ENCODE measurements around the gene MEIS3.
A peak's percentile ranks its signal among the peaks of the same experiment; 100 is the strongest.

MEIS3 gene

DNA sequence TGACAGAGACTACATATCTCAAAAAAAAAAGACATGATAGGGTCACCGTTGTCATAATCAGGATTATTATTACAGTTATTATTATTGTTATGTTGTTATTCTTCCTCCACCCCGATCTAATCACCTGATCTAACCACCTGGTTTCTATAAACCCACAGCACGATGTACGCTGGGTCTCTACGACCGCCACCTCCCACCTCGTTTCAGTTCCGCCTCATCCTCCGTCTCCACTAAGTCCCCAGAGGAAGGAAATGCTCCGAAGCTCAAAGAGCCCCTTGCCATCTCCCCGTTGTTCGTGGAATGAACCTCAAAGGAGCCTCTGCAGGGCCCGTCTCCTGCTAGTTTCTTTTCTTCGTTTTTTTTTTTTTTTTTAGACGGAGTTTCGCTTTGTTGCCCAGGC, 15.9 kb upstream of the MEIS3 start:
- peak; percentile 39 for DNase-seq (ENCODE audit: low spot score)

DNA sequence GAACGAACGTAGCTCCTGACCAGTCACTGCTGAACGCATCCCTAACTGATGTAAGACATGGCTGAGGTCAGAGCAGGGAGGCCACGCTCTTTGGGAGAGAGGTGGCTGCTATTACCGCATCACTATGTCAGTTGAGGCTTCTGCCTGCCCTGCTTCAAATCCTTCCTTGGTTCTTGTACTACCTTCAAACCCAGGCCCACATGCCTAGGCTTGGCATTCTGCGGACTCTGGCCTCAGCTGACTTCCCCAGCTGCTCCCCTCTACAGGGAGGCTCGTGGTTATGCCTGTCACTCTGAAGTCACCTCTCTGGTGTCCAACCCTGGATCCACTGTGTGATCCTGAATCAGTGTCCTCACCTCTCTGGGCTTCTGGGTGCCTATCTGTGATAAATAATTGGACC, 14.8 kb upstream of the MEIS3 start:
- no peak for DNase-seq (ENCODE audit: low spot score)

DNA sequence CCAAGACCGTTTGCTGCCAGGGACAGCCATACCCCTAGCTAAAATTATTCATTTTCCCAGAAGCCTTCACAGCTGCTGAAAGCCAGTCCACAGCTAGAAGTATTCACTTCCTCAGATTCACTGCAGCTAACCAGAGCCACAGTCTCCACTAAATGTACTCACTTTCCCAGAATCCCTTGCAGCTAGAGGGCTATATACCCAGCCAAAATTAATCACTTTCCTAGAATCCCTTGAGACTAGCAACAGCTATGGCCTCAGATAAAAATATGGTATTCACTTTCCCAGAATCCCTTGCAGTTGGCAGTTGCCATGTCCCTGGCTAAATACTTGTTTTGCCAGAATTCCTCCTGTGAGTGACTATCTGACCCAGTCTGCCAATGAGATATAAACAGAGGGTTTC, 13.8 kb upstream of the MEIS3 start:
- DNase-seq (ENCODE audit: low spot score), result peak; percentile 22

DNA sequence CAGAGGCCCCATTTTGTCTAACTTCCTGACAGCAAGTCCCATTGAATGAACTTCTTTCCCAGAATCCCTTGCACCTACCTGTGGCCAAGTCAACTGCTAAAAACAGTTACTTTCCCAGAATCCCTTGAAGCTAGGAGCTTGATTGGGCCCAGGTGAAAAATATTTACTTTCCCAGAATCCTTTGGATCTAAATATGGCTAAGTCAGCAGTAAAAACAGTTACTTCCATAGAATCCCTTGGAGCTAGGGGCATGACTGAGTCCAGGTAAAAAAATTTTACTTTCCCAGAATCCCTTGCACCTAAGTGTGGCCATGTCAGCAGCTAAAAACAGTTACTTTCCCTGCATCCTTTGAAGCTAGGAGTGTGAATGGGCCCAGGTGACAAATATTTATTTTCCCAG, 13.2 kb upstream of the MEIS3 start:
- DNase-seq (ENCODE audit: low spot score), result no peak

DNA sequence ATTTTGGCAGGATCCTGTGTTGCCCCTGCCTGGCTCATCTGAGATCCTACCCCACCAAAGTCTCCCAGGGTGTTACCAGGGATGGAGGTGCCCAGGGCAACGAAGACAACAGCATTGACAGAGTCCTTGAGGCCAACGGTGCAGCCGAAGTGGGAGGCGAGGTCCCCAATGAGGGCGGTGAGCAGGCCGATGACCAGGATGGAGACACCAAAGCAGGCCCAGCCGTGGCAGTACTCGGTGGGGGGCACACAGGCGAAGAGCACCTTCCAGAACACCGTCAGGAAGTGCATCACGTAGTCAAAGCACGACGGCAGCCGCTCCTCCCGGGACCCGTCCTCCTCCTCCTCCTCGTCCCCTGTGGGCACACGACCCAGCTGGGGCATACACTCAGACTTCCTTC, 12.8 kb upstream of the MEIS3 start:
- DNase-seq (ENCODE audit: low spot score), result no peak

DNA sequence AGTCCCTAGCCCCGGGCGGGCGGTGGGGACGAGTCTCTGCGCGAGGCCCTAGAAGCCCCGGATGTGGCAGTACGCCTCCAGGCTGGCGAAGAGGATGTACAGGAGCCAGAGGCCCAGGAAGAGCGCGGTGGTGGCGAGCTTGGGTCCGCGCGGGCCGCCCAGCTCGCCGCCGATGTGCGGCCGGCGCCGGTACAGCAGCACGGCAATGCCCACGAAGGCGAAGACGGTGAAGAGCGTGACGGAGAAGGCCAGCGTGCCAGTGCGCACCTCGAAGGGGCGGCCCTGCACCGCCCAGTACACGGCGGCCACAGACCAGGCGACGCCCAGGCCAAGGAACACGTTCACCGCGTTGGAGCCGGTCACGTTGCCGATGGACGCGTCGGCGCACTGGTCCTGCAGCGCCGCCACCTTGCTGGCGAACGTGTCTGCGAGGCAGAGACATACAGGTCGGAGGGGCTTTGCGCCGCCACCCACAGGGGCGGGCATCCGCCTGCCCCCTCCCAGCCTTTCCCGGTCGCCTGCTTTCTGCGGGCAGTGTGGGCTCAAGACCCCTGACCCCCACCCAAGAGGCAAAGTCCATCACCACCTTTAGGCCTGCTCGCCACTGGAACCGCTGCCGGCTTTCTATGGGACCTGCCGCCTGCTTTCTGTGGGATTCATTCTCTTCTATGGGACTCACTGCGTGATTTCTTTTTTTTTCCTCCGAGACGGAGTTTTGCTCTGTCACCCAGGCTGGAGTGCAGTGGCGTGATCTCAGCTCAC, 10.9 kb upstream of the MEIS3 start:
- peak; percentile 19 for DNase-seq (ENCODE audit: low spot score)

DNA sequence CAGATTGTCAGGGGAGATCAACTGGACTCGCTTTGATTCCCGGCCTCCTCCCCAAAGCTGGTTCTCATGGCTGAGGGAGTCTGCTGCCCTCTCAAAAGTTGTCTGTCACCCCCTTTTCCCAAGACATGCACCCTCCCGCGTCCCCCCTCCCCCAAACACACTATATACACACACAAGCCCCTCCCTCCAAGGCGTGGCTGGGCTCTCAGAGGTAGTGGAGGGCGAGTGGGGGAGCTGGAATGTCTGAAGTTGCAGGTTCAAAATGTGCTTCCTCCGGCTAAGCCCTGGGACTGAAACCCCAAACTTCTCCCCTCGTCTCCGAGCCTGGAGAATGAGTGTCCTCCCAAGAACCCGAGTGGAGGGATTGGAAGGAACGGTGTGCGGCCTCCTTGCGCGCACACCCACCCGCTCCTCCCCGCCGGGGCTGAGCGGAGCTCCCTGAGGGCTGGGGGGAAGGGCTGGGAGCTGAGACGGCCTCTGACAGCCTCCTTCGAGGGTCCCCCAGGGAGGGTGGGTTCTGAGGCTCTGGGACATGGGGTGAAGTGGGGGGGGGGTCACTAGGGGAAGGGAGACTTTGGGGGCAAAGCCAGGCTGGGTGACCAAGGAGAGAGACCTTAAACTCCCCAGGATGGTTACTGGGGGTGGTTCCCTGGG, 9.9 kb upstream of the MEIS3 start:
- DNase-seq (ENCODE audit: low spot score), result no peak

DNA sequence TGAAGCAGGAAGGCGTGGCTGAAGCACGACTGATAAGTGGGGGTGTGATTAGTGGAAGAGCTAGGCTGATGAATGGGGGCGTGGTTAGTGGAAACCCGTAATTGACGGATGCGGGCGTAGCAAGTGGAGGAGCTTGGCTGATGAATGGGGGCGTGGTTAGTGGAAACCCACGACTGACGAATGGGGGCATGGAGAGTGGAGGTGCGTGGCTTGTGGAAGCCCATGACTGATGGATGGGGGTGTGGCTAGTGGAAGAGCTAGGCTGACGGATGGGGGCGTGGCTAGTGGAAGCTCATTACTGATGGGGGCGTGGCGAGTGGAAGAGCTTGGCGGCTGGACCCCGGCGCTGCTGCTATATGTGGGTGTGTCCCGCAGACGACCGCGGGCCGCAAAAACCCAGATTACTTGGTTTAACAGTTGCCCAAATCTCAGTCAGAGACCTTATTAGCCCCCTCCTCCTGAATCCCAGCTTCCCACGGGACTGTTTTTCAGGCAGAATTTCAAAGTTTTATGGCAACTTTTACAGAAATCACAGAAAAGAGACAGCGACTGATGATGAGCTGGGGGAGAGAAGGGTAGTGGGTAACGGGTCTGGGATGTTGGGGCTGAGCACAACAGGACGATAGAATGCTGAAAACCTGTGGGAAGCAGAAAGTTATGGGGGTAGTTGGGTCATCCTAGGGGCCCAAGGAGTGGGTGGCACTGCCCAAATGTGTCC, 9.0 kb upstream of the MEIS3 start:
- DNase-seq (ENCODE audit: low spot score), result peak; percentile 91

DNA sequence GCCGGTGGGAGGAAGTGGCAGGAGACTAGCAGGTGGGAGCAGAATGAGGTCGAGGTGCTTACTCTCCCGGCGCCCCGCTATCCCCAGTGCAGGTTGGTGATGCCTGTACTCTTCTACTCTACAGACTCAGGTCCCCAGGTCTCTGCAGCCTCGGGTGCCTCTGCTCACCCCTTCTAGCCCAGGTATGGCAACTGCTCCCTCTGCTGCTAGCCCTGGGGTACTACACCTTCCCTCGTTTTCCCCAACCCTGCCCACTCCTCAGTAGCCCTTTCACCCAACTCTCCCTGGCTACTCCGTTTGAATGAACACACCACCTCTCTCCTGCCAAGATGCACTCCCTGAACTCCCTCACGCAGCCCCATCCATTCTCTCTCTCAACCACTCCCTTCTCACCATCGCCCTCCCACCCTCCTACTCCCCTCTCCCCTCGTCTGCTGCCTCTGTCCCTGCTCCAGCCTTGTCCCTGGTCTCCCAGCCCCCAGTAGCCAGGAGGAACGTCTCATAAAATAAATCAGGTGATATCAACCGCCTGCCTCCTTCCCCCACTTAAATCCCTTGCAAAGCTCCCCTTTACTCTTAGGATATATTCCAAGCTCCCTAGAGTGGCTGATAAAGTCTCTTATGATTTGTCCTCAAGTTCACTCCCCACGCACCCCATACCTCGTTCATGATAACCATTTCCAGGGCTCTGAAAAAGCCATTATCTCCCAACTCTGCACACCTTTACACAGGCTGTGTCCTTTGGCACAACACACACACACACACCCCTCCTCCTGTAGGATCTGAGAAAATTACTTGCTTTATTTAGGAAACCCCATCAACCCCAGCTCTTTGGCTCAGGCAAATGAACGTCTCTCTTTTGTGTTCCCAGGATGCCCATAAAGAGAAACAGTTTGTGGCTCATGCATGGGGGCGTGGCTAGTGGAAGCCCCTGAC, 8.2 kb upstream of the MEIS3 start:
- peak; percentile 78 for DNase-seq (ENCODE audit: low spot score)

DNA sequence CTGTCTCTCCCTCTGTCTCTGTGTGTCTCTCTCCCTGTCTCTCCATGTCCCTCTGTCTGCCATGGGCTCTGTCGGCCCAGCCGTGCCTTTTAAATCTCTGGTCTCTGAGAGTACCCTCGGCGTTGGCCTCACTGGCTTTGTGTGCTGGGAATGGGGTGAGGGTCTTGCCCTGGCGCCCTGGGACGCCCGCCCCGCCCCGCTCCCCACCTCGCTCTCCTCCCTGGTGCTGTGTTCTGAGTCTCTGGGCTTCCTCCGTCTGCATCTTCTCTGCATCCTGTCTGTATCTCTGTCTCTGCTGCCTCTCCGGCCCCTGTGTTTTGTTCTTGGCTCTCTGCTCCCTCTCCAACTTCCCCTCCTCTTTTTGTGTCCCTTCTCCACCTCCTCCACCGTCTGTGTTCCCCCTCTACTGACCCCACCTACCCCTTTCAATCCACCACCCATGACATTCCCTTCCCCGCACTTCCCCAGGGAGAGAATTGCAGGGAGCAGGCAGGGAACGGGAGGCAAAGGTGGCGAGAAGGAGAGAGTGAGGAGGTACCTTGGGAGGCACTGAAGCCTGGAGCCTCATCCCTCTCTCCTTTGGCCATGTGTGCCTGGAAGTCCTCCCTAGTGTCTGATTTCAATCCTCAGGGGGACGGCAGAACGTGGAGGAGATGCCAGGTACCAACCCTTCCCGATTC, 4.0 kb upstream of the MEIS3 start:
- no peak for DNase-seq (ENCODE audit: low spot score)

DNA sequence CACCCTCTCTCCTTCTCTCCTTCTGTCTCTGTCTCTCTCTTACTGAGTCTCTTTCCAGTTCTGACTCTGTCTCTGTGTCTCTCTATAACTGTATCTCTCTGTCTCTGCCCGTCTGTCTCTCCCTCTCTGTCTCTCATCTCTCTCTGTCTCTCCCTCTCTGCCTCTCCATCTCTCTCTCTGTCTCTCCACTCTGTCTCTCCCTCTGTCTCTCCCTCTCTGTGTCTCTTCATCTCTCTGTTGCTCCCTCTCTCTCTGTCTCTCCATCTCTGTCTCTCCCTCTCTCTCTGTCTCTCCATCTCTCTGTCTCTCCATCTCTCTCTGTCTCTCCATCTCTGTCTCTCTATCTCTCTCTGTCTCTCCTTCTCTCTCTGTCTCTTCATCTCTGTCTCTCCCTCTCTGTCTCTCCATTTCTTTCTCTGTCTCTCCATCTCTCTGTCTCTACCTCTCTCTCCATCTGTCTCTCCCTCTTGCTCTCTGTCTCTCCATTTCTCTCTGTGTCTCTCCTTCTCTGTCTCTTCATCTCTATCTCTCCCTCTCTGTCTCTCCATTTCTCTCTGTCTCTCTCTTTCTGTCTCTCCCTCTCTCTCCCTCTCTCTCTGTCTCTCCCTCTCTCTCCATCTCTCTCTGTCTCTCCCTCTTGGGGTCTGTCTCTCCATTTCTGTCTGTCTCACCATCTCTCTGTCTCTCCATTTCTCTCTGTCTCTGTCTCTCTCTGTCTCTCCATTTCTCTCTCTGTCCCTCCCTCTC, 3.3 kb upstream of the MEIS3 start:
- DNase-seq (ENCODE audit: low spot score), result no peak

DNA sequence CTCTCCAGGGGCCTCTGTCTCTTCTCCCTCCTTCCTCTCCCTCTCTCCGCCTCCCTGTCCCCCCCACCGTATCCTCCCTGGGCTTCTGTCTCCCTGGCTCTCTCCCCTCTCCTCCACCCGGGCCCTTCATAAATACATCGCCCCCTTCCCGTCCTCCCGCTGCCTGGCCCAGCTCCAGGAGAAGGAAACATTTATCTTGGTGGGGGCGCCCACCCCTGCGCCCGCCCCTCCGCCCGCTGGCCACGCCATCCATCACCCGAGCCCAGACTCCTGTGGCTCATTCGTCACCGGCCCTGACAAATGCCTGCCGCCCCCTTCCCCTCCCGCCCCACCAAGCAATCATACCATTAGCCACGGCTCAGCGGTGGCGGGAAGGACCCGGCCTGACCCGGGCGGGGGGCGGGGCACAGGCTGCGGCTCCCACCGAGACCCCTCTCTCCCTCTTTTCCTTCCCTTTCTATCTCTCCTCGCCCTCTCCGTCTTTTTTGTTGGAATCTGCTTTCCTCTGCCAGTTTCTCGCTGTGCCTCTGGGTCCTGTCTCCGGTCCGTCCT, 2.6 kb upstream of the MEIS3 start:
- no peak for DNase-seq (ENCODE audit: low spot score)

DNA sequence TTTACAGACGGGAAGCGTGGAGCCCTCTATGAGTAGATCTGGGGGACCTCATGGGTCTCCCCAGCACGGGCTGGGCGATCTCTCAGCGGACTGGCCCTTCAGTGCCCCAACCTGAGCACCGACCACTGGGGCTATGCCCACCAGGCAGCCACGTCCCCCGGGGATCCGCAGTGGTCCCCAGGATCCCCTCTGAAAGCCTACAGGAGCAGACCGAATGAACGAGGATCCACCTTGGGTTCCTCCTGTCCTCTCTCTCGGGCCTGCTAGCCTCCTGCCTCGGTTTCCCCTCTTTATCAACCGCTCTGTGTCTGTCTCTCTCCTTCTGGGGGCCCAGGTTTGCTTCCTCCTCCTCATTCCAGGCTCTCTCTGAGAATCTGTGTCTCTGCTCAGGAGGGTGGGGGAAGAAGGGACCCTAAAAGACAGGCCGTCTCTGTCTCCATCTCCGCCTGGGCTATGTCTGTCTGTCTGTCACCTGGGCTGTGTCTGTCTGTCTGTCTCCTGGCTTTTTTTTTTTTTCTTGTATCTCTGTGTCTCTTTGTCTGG, 2.0 kb upstream of the MEIS3 start:
- no peak for DNase-seq (ENCODE audit: low spot score)

DNA sequence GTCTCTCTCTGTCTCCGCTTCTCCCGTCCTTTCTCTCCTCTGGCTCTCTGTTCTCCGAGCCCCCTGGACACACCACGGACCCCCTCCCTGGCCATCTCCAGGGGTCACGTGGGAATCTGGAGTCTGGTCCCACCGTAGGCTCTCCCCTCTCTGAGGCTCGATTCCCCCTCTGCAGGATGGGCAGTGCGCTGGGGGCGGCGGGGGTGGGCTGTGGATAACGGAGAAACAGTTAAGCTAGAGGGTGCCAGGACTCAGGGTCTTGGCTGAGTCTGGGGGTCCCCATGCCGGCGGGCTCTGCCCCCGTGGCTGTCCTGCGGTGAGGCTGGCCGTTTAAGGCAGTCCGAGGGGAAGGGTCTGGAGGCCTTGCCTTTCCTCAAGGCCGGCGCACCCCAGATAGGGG, 462 bp upstream of the MEIS3 start:
- DNase-seq (ENCODE audit: low spot score), result no peak

DNA sequence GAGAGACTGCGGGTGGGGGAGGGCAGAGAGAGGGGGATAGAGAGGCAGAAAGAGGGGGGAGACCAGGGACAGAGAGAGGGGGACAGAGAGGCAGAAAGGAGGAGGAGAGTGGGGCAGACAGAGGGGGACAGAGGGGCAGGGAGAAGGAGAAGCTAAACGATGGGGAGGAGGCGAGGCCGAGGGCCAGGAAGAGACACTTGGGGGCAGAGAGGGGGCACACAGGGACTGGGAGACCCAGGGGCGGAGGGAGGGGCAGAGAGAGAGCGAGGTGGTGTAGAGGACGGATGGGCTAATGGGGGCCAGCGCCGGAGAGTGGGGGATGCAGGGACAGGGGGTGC, 666 bp downstream of the MEIS3 start:
- no peak for DNase-seq (ENCODE audit: low spot score)

DNA sequence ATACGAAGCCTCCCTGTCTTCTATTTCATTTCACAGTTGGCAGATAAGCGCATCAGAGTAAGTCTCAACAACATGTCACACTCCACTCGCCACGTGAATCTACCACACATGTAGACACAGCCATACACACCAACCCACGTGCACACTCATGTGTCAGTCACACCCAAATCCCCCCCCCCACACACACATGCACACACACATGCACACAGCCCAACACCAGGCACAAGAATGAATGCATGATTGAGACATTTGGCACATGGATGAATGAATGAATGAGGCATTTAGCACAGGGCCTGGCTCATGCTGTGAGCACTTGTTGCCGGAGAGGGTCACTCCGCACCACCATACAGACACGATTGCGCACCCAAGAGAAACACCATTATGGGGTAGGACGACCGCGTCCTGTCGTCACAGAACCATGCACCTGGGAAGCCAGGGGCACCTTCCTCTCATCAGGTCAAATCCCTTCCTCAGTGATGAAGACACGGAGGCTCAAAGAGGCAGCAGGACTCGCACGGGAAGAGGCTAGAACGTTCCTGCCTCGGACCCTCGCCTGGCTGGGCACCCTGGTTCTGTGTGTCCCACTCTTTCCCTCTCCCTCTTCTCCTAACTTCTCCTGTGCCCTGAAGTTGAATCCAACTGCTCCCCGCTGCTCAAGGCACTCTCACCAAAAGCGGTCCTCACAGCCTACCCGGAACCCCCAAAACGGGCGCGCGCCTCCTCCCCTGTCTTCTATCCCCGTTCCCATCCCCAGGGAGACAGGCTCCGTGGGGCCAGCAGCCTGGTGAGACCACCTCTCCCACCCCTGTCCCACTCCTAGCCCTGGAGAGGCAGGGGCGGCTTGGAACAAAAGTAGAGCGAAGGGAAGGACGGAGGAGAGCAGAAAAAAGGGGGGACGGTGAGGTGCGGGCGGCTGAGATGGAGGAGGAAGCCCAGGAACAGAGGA, 1.3 kb downstream of the MEIS3 start:
- DNase-seq (ENCODE audit: low spot score), result no peak

DNA sequence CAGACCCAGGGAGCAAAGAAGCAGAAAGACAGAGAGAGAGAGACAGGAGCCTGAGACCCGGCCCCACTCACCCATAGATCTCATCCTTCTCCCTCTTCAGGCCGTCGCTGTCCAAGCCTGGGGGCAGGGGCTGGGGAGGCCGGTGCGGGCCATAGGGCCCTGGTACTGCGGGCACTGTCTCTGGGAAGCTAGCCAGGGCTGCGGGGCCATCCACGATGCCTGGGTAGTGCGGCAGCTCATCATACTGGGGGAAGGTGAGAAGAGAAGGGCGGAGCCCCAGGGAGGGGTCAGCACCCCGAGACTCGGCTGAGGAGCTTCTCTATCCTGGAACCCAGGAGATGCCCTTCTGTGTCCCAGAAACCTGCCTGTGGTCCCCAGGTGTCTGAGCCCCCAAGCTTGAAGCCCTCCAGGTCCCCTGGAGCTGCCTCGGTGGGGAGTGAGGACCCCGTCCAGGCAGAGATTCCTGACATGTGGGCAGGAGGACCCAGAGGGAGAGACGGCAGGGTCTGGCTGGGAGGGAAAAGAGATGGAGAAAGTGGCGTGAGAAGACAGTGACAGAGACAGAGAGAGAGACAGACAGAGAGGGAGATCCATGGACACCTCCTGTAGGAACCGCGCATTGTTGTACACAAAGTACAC, 2.1 kb downstream of the MEIS3 start:
- DNase-seq (ENCODE audit: low spot score), result no peak

DNA sequence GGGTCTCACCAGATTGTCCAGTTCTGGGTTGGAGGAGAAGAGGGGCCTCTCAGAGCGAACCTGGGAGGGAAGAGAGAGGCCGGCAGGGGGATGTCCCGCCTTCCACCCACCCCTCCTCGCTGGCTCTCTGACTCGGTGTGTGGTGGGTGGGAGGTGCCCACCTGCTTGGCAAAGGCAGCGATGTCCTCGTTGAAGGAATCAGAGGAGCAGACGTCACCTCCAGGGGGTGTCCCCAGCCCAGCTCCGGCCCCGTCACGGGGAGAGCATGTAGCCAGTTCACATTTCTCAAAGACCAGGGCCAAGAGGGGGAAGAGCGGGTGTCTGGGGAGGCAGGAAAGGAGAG, 2.7 kb downstream of the MEIS3 start:
- DNase-seq (ENCODE audit: low spot score), result no peak
